Keratinocyte (primary cell): ENCODE results near the gene DIDO1.

ENCODE experiments used
- EZH2 ChIP-seq: IDR thresholded peaks from one replicate; pipeline ENCODE4 v1.6.1; 2012; ENCODE audit warnings: inconsistent platforms, mild to moderate bottlenecking, low read length, moderate library complexity
- TF ChIP-seq, protein P1 (sequence below), 3 experiments: IDR thresholded peaks in 1 of 3; conservative IDR thresholded peaks in 1 of 3; optimal IDR thresholded peaks in 1 of 3; 2 replicates in 2 of 3; 3 replicates in 1 of 3; pipeline versions ENCODE3 to v1.5.1; 2011; ENCODE audit warnings: low read length in 3 of 3, mild to moderate bottlenecking in 3 of 3, moderate library complexity in 2 of 3, control low read depth in 1 of 3, inconsistent platforms in 1 of 3; ENCODE audit not compliant: insufficient read depth in 2 of 3; ENCODE audit errors: extremely low read depth in 1 of 3

DNA sequence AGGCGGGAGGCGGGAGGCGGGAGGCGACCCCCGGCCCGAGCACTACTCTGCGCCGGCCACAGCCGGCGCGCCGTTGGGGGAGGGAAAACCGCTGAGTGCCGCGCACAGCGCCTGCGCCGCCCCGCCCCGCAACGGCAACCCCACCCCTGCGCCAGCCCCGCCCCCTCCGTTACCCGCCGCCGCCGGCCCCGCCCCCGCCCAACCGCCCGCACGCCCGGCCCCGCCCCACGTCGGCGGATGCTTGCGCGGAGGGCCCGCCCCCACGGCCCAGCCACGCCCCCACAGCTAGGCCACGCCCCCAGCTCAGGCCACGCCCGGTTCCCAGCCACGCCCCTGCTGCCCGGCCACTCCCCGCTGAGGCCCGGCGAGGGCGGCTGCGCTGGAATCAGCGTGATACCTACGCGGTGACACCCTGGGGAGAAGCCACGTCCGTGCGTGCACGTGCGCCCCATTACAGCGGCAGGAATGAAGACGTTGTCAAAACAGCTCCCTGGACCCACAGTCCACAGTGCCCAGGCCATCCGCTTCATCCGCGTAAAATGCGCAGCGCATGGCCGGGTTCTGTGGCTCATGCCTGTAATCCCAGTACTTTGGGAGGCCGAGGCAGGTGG, 64.5 kb downstream of the DIDO1 start, which contains the start of gene TCFL5:
- TF ChIP-seq EZH2 = no peak
- TF ChIP-seq, protein P1, sequence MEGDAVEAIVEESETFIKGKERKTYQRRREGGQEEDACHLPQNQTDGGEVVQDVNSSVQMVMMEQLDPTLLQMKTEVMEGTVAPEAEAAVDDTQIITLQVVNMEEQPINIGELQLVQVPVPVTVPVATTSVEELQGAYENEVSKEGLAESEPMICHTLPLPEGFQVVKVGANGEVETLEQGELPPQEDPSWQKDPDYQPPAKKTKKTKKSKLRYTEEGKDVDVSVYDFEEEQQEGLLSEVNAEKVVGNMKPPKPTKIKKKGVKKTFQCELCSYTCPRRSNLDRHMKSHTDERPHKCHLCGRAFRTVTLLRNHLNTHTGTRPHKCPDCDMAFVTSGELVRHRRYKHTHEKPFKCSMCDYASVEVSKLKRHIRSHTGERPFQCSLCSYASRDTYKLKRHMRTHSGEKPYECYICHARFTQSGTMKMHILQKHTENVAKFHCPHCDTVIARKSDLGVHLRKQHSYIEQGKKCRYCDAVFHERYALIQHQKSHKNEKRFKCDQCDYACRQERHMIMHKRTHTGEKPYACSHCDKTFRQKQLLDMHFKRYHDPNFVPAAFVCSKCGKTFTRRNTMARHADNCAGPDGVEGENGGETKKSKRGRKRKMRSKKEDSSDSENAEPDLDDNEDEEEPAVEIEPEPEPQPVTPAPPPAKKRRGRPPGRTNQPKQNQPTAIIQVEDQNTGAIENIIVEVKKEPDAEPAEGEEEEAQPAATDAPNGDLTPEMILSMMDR (optimal IDR thresholded peaks at IDR 0.05 in 1 of 3, IDR thresholded peaks at IDR 0.05 in 1 of 3, conservative IDR thresholded peaks at IDR 0.05 in 1 of 3; ENCODE audit: extremely low read depth in 1 of 3, insufficient read depth in 2 of 3, low read length in 3 of 3) = no peak
